Measurements from ENCODE around the gene ACAD10.
"Not testable (repeated sequence)": the region's sequence is repeated elsewhere in the genome, so short reads cannot be mapped to it uniquely, and the experiment has no call there.

Gene ACAD10

GRCh38 chr12:111733340-111733915 lies 47.6 kb downstream of the ACAD10 start:
- H3K9ac ChIP-seq (ENCODE audit: insufficient read length, low read depth): no peak overlapping the region
- no peak overlapping the region for H3K4me3 ChIP-seq (ENCODE audit: insufficient read length, low read depth)
- H3K36me3 ChIP-seq (ENCODE audit: insufficient read depth, insufficient read length, low read length): peaks cover 62% of the 10 kb centered on the region
- no peaks in the 10 kb centered on the region for H3K27me3 ChIP-seq (ENCODE audit: insufficient read depth, insufficient read length)
- TF ChIP-seq SUZ12 (IDR thresholded peaks at IDR 0.05; ENCODE audit: extremely low read depth, insufficient read depth, insufficient read length) (no peak), YY1 (IDR thresholded peaks at IDR 0.05; ENCODE audit: insufficient read depth, insufficient read length) (no peak), ZNF274 (IDR thresholded peaks at IDR 0.05; ENCODE audit: low read depth, low read length) (no peak)
- no peaks in the 10 kb centered on the region for H3K4me1 ChIP-seq (ENCODE audit: insufficient read depth, insufficient read length)
- H3K9me3 ChIP-seq (ENCODE audit: insufficient read depth, low read length): no peaks in the 10 kb centered on the region
- no peak for DNase-seq (ENCODE audit: low read depth, low spot score)

GRCh38 chr12:111739524-111739923 lies 53.7 kb downstream of the ACAD10 start:
- not testable (repeated sequence) for H3K4me3 ChIP-seq (ENCODE audit: insufficient read length, low read depth); H3K9me3 ChIP-seq (ENCODE audit: insufficient read depth, low read length); DNase-seq (ENCODE audit: low read depth, low spot score); H3K27me3 ChIP-seq (ENCODE audit: insufficient read depth, insufficient read length); H3K4me1 ChIP-seq (ENCODE audit: insufficient read depth, insufficient read length); H3K9ac ChIP-seq (ENCODE audit: insufficient read length, low read depth)
- peaks cover 28% of the 10 kb centered on the region for H3K36me3 ChIP-seq (ENCODE audit: insufficient read depth, insufficient read length, low read length)

- peaks cover 40% of the 10 kb centered on the region for H3K36me3 ChIP-seq (ENCODE audit: insufficient read depth, insufficient read length, low read length)
- DNase-seq (ENCODE audit: low read depth, low spot score): no peak
- TF ChIP-seq SUZ12 (IDR thresholded peaks at IDR 0.05; ENCODE audit: extremely low read depth, insufficient read depth, insufficient read length) (no peak), ZNF274 (IDR thresholded peaks at IDR 0.05; ENCODE audit: low read depth, low read length) (no peak), YY1 (IDR thresholded peaks at IDR 0.05; ENCODE audit: insufficient read depth, insufficient read length) (no peak)
- no peaks in the 10 kb centered on the region for H3K4me1 ChIP-seq (ENCODE audit: insufficient read depth, insufficient read length)
- no peaks in the 10 kb centered on the region for H3K9me3 ChIP-seq (ENCODE audit: insufficient read depth, low read length)
- no peak overlapping the region for H3K9ac ChIP-seq (ENCODE audit: insufficient read length, low read depth)
- H3K27me3 ChIP-seq (ENCODE audit: insufficient read depth, insufficient read length): no peaks in the 10 kb centered on the region
- H3K4me3 ChIP-seq (ENCODE audit: insufficient read length, low read depth): no peak overlapping the region
Observed at GRCh38 chr12:111741235-111741812, 55.5 kb downstream of the ACAD10 start.

- Histone ChIP-seq H3K4me3 (ENCODE audit: insufficient read length, low read depth) (no peak overlapping the region), H3K9ac (ENCODE audit: insufficient read length, low read depth) (no peak overlapping the region), H3K4me1 (ENCODE audit: insufficient read depth, insufficient read length) (no peaks in the 10 kb centered on the region), H3K27me3 (ENCODE audit: insufficient read depth, insufficient read length) (no peaks in the 10 kb centered on the region), H3K36me3 (ENCODE audit: insufficient read depth, insufficient read length, low read length) (peaks cover 49% of the 10 kb centered on the region), H3K9me3 (ENCODE audit: insufficient read depth, low read length) (no peaks in the 10 kb centered on the region)
- TF ChIP-seq ZNF274 (IDR thresholded peaks at IDR 0.05; ENCODE audit: low read depth, low read length) (no peak), SUZ12 (IDR thresholded peaks at IDR 0.05; ENCODE audit: extremely low read depth, insufficient read depth, insufficient read length) (no peak)
- DNase-seq (ENCODE audit: low read depth, low spot score): no peak
Observed at GRCh38 chr12:111745211-111745610, 59.4 kb downstream of the ACAD10 start.

GRCh38 chr12:111747333-111747732 lies 61.5 kb downstream of the ACAD10 start:
- TF ChIP-seq YY1 (IDR thresholded peaks at IDR 0.05; ENCODE audit: insufficient read depth, insufficient read length) (no peak), SUZ12 (IDR thresholded peaks at IDR 0.05; ENCODE audit: extremely low read depth, insufficient read depth, insufficient read length) (no peak), ZNF274 (IDR thresholded peaks at IDR 0.05; ENCODE audit: low read depth, low read length) (no peak)
- DNase-seq (ENCODE audit: low read depth, low spot score): no peak

GRCh38 chr12:111748151-111748672 lies 62.4 kb downstream of the ACAD10 start:
- Histone ChIP-seq H3K4me1 (ENCODE audit: insufficient read depth, insufficient read length) (no peaks in the 10 kb centered on the region), H3K9me3 (ENCODE audit: insufficient read depth, low read length) (no peaks in the 10 kb centered on the region), H3K9ac (ENCODE audit: insufficient read length, low read depth) (no peak overlapping the region), H3K4me3 (ENCODE audit: insufficient read length, low read depth) (no peak overlapping the region), H3K27me3 (ENCODE audit: insufficient read depth, insufficient read length) (no peaks in the 10 kb centered on the region), H3K36me3 (ENCODE audit: insufficient read depth, insufficient read length, low read length) (peaks cover 58% of the 10 kb centered on the region)
- no peak for DNase-seq (ENCODE audit: low read depth, low spot score)
- TF ChIP-seq SUZ12 (IDR thresholded peaks at IDR 0.05; ENCODE audit: extremely low read depth, insufficient read depth, insufficient read length) (no peak), YY1 (IDR thresholded peaks at IDR 0.05; ENCODE audit: insufficient read depth, insufficient read length) (no peak), ZNF274 (IDR thresholded peaks at IDR 0.05; ENCODE audit: low read depth, low read length) (no peak)

More at GRCh38 chr12:111747333-111747732, 61.5 kb downstream of the ACAD10 start:
- Histone ChIP-seq H3K9ac (ENCODE audit: insufficient read length, low read depth) (no peak overlapping the region), H3K4me3 (ENCODE audit: insufficient read length, low read depth) (no peak overlapping the region), H3K9me3 (ENCODE audit: insufficient read depth, low read length) (no peaks in the 10 kb centered on the region), H3K36me3 (ENCODE audit: insufficient read depth, insufficient read length, low read length) (peaks cover 57% of the 10 kb centered on the region), H3K4me1 (ENCODE audit: insufficient read depth, insufficient read length) (no peaks in the 10 kb centered on the region), H3K27me3 (ENCODE audit: insufficient read depth, insufficient read length) (no peaks in the 10 kb centered on the region)

- TF ChIP-seq SUZ12 (IDR thresholded peaks at IDR 0.05; ENCODE audit: extremely low read depth, insufficient read depth, insufficient read length) (no peak), YY1 (IDR thresholded peaks at IDR 0.05; ENCODE audit: insufficient read depth, insufficient read length) (no peak), ZNF274 (IDR thresholded peaks at IDR 0.05; ENCODE audit: low read depth, low read length) (no peak)
Observed at GRCh38 chr12:111748867-111749266, 63.0 kb downstream of the ACAD10 start.

More at GRCh38 chr12:111748867-111749266, 63.0 kb downstream of the ACAD10 start:
- no peaks in the 10 kb centered on the region for H3K9me3 ChIP-seq (ENCODE audit: insufficient read depth, low read length)
- H3K27me3 ChIP-seq (ENCODE audit: insufficient read depth, insufficient read length): no peaks in the 10 kb centered on the region
- DNase-seq (ENCODE audit: low read depth, low spot score): no peak
- H3K36me3 ChIP-seq (ENCODE audit: insufficient read depth, insufficient read length, low read length): peaks cover 65% of the 10 kb centered on the region
- H3K9ac ChIP-seq (ENCODE audit: insufficient read length, low read depth): no peak overlapping the region
- H3K4me1 ChIP-seq (ENCODE audit: insufficient read depth, insufficient read length): peaks cover 4% of the 10 kb centered on the region
- H3K4me3 ChIP-seq (ENCODE audit: insufficient read length, low read depth): no peak overlapping the region
